ENCODE results near the gene SLCO2B1.

Gene SLCO2B1

GRCh38 chr11:75163921-75164849 is 13.3 kb downstream of the SLCO2B1 start:
- no peak for DNase-seq

DNA sequence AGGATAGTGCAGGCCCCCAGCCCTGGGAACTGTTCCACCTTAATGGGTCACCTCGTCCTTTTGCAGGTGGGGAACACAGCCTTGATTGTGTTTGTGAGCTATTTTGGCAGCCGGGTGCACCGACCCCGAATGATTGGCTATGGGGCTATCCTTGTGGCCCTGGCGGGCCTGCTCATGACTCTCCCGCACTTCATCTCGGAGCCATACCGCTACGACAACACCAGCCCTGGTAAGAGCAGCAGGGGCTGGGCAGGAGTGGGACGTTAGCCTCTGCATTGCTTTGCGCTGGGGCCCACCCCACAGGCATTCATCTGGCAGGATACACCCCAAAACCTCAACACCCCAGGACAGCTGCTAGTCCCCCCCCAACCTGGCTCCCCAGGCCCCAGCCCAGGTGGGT is 14.8 kb downstream of the SLCO2B1 start:
- DNase-seq, result no peak

- DNase-seq, result no peak
Observed at GRCh38 chr11:75166791-75167190, 15.9 kb downstream of the SLCO2B1 start.

DNA sequence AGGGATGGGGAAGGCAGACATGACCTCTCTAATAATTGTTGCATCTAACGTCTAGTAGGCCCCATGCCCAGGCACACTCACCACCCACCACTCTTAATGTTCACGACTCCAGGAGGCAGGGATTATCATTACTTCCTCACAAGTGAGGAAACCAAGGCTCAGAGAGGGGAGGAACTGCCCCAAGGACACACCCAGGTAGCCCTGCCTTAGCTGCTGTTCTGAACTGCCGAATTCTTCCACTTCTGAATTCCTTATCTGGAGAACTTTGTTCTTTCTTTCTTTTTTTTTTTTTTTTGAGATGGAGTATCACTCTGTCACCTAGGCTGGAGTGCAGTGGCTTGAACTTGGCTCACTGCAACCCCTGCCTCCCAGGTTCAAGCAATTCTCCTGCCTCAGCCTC is 16.7 kb downstream of the SLCO2B1 start:
- no peak for DNase-seq

DNA sequence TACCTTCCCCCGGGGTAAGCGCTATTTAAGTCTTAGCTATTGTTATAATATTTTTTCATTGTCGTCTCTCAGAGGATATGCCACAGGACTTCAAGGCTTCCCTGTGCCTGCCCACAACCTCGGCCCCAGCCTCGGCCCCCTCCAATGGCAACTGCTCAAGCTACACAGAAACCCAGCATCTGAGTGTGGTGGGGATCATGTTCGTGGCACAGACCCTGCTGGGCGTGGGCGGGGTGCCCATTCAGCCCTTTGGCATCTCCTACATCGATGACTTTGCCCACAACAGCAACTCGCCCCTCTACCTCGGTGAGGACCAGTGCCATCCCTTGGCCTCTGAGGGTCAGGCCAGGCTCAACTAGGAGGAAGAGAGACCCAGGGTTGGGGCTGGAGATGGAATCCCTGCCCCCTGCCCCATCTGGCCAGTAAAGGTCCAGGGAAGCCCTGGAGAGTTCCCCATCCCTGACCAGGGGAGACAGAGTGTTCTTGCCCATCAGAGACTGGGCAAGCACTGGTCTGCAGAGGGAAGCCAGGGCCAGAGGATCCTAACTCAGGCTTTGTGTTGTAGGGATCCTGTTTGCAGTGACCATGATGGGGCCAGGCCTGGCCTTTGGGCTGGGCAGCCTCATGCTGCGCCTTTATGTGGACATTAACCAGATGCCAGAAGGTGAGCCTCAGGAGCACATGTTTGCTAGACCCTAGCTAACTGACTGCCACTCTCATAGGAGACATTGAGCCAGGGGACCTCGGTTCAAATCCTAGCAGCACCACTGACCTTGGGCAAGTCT is 18.4 kb downstream of the SLCO2B1 start:
- DNase-seq, result no peak

GRCh38 chr11:75170516-75171201 is 19.8 kb downstream of the SLCO2B1 start:
- no peak for DNase-seq

- DNase-seq, result no peak
Observed at GRCh38 chr11:75173336-75173735, 22.4 kb downstream of the SLCO2B1 start.

DNA sequence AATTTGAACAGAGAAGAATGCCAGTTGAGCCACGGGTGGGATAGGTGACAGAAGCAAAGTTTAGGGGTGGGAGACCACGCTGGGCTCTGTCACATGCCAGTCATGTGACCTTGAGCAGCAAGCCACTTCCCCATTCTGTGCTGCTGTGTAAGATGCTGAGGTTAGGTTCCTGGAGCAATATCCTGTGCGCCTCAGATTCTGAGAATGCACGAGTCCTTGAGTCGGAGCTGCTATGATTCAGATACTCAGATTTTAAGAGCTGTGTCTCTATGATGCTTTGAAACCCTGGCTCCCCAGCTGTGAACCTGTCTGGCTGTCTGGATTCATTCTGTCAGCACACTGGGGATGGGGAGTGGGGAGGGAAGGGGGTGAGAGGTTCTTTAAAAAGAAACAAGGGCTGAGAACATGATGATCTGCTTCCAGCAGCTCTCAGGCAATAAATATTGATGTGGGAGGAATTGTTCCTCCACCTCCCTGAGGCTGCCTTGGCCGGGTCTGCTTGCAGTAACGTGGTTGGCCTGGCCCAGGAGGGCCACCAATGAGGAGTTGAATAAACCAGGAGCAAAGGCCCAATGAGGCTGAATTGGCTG is 24.0 kb downstream of the SLCO2B1 start:
- no peak for DNase-seq

DNA sequence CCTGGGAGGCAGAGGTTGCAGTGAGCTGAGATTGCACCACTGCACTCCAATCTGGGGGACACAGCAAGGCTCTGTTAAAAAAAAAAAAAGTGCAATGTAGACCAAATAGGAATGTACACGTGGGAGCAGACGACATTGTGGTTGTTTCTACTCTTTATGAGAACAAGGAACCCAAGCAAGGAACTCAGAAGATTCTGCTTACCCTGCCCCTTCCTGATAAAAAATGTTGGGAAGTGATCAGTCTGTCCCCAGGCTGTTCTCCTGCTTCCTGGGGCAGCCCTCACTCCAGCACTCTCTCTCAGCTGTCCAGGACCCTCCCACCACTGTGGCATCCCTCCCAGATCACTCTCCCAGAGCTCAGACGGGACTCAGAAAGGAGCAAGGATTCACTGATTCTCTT is 31.8 kb downstream of the SLCO2B1 start:
- DNase-seq, result no peak

- no peak for DNase-seq
Observed at GRCh38 chr11:75184051-75184450, 33.1 kb downstream of the SLCO2B1 start.

GRCh38 chr11:75184757-75185425 is 34.0 kb downstream of the SLCO2B1 start:
- no peak for DNase-seq

DNA sequence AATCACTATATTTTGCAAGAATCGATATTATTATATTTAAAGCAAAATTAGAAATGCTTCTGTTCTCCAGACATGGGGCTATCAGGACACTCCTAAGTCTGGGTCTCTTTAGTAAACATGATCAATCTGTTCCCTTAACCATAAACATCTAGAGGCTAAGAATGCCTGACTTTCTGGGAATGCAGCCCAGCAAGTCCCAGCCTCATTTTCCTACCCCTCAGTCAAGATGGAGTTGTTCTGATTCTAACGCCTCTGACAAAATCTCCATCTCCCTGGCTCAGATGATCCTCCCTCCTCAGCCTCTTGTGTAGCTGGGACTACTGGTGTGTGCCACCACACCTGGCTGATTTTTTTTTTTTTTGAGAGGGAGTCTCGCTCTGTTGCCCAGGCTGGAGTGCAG is 35.0 kb downstream of the SLCO2B1 start:
- DNase-seq, result no peak

GRCh38 chr11:75186999-75187398 is 36.1 kb downstream of the SLCO2B1 start:
- DNase-seq, result no peak

GRCh38 chr11:75188671-75189070 is 37.8 kb downstream of the SLCO2B1 start:
- no peak for DNase-seq

GRCh38 chr11:75189108-75189507 is 38.2 kb downstream of the SLCO2B1 start:
- DNase-seq, result no peak

- DNase-seq, result no peak
Observed at GRCh38 chr11:75189911-75190310, 39.0 kb downstream of the SLCO2B1 start.

DNA sequence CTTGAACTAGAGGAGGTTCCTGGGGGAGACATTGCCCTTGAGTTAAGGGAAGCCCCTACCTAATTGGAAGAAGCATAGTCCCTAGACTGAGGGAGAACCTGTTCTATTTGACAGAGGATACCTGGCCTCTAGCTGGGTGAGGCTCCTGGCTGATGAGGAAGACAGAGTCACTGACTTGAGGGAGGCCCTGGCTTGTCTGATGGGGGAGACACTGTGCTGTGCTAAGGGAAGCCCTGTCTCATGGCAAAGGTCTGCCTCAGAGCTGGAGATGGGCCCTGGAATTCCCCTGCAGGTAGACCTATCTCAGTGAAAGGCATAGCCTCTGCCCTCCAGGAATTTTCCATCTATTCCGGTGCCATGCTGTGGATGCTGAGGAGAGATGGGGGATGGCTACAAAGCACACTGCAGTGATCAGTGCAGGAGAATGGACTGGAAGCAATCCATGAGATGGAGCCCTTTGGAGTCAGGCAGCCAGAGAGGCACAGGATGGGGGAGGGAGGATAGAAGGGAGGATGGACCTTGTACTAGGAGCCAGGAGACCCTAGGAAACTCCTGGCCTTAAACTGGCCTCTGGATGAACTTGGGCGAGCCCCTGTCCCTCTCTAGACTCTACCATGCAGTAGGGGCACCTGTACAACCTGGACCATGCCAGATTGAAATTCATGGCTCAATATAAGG is 39.9 kb downstream of the SLCO2B1 start:
- DNase-seq, result no peak

- no peak for DNase-seq
Observed at GRCh38 chr11:75191330-75191717, 40.4 kb downstream of the SLCO2B1 start.

GRCh38 chr11:75193271-75193670 is 42.4 kb downstream of the SLCO2B1 start:
- no peak for DNase-seq

DNA sequence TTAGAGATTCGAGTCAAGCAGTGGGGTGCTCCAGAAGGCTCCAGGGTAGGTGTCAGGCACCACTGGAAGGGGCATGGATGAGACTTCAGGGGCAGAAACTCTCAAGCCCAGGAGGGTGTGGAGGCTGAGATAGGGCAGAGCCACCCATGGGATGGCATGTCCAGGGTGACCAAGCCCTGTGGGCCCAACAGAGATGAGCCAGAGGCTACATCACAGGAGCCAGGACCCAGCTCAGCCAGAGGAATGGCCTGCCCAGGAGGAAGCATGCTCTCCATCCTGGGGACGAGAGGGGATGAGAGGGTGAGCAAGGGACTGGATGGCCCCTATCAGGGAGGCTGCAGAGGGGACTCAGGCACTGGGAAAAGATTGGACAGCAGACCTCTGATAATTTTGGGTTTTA is 42.8 kb downstream of the SLCO2B1 start:
- no peak for DNase-seq

DNA sequence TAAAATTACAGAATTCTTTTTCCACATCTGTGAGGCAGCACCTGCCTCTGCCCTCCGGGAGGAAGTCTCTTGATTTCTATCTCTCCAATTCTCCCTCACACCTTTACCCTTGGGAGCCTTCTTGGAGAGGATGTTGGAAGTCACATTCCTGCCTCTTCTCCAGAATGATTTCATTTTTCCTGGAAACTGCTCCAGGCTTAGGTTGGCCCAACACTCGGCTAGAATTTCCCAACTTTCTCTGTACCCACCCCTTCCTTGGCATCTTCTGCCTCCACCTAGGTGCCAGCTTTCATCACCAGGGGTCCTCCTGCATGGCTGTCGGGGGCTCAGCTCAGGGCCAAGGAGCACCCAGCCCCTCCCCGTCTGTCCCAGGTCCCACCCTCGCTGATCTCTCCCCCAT is 43.2 kb downstream of the SLCO2B1 start:
- DNase-seq, result no peak
